DND-41 (cell line): ENCODE data around the gene USP12.

Experiments
- ATAC-seq: fragments of 200-7000 bp; cut with Tn5 transposase; 3 replicates; pipeline ENCODE4 v1.9.1; 2021; ENCODE audit warnings: low read depth; ENCODE audit not compliant: insufficient read depth
- DNase-seq: peaks from one replicate; pipeline ENCODE4 v3.0.0-alpha.2; 2020
- H2AFZ ChIP-seq: 2 replicates; pipeline ENCODE4 v1.6.0; 2012; ENCODE audit warnings: low read depth, low read length
- H3K27ac ChIP-seq: 2 replicates; pipeline ENCODE4 v1.5.1; 2012; ENCODE audit warnings: low read length, inconsistent platforms
- H3K27me3 ChIP-seq: fragments of 200-600 bp; sonication (generic); 2 replicates; pipeline ENCODE4 v1.6.0; 2012; ENCODE audit warnings: low read length, mild to moderate bottlenecking, inconsistent platforms; ENCODE audit not compliant: insufficient read depth, poor library complexity
- H3K36me3 ChIP-seq: 2 replicates; pipeline ENCODE4 v1.5.1; 2012; ENCODE audit warnings: low read length, inconsistent platforms; ENCODE audit not compliant: insufficient read depth
- H3K4me1 ChIP-seq: 2 replicates; pipeline ENCODE4 v1.5.1; 2012; ENCODE audit warnings: mild to moderate bottlenecking, low read length; ENCODE audit not compliant: insufficient read depth
- H3K4me2 ChIP-seq: 2 replicates; pipeline ENCODE4 v1.6.0; 2012; ENCODE audit warnings: mild to moderate bottlenecking, moderate library complexity, low read length, inconsistent platforms; ENCODE audit not compliant: insufficient read depth
- H3K4me3 ChIP-seq, 2 experiments: fragments of 200-600 bp in 1 of 2; shearing (Covaris generic) in 1 of 2; 2 replicates each; pipeline ENCODE4 v1.5.1; 2012 to 2016; ENCODE audit warnings: inconsistent platforms in 2 of 2, low read length in 2 of 2, mild to moderate bottlenecking in 2 of 2, low read depth in 1 of 2, moderate library complexity in 1 of 2
- H3K79me2 ChIP-seq: 2 replicates; pipeline ENCODE4 v1.6.0; 2012; ENCODE audit warnings: low read length, inconsistent platforms; ENCODE audit not compliant: insufficient read depth
- H3K9ac ChIP-seq: 2 replicates; pipeline ENCODE4 v1.6.0; 2012; ENCODE audit warnings: low read depth, mild to moderate bottlenecking, inconsistent platforms, low read length, moderate library complexity
- H3K9me3 ChIP-seq: 2 replicates; pipeline ENCODE4 v1.5.1; 2012; ENCODE audit warnings: low read length, moderate library complexity, mild to moderate bottlenecking, inconsistent platforms; ENCODE audit not compliant: insufficient read depth, severe bottlenecking
- H4K20me1 ChIP-seq: 2 replicates; pipeline ENCODE4 v1.6.0; 2012; ENCODE audit warnings: low read length; ENCODE audit not compliant: insufficient read depth
- CTCF ChIP-seq: IDR thresholded peaks from 2 replicates; pipeline ENCODE4 v1.5.1; 2012; ENCODE audit warnings: borderline replicate concordance, low read length, moderate library complexity, mild to moderate bottlenecking; ENCODE audit not compliant: poor library complexity, severe bottlenecking; ENCODE audit errors: extremely low read depth
- EZH2 ChIP-seq: IDR thresholded peaks from 3 replicates; pipeline ENCODE4 v1.6.1; 2012; ENCODE audit warnings: borderline replicate concordance, low read depth, mild to moderate bottlenecking, moderate library complexity, low read length, inconsistent platforms; ENCODE audit not compliant: severe bottlenecking

USP12 gene

GRCh38 chr13:27081893-27082679 lies 89.5 kb downstream of the USP12 start:
- H3K4me1 ChIP-seq = no peaks in the 10 kb centered on the region

DNA sequence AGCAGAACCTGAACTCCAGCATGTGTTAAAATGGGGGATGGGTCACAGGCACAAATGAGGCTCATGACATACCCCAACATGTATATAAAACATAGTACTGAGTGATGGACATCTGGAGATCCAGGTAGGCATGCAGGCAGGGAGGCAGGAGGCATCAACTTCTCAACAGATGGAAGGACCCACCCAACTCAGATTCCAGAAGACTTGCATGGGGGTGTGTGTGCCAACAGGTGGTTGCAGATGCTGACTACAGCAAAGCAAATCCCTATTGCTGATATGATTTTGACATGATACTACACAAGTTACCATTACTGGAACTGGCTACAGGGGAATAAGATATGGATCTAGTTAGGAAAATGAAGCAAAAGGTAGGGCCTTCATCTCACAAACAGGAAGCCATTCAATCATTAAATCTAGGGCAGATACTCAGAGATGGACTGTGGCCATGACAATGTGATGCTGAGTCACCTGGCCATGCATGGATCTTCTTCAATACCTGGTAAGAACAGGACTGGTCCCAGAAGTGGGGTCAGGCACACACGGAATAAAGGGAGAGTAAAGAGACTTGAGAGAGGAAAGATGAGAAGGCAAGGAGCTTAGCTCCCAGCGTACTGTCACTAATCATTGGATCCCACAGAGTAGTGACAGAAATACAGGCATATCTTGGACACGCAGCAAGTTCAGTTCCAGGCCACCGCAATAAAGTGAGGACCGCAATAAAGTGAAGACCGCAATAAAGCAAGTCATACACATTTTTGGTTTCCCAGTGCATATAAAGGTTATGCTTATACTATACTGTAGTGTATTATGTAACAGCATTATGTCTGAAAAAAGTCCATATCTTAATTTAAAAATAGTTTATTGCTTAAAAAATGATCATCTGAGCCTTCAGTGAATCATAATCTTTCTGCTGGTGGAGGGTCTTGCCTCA lies 91.3 kb downstream of the USP12 start:
- no peaks in the 10 kb centered on the region for H3K9me3 ChIP-seq
- 0 out of 2 replicates have a peak, but pooled peaks cover 2% of the 10 kb centered on the region for H4K20me1 ChIP-seq
- H3K9ac ChIP-seq = no peak overlapping the region
- H3K27ac ChIP-seq = no peak overlapping the region
- DNase-seq (no peak), ATAC-seq (no peak)
- peaks cover 25% of the 10 kb centered on the region; the same call in 1 of the 2 replicates for H3K36me3 ChIP-seq
- H3K4me2 ChIP-seq = no peak overlapping the region
- H3K4me3 ChIP-seq = no peak overlapping the region
- no peak overlapping the region for H2AFZ ChIP-seq
- H3K27me3 ChIP-seq = no peaks in the 10 kb centered on the region
- no peaks in the 10 kb centered on the region for H3K4me1 ChIP-seq
- no peaks in the 10 kb centered on the region for H3K79me2 ChIP-seq
- no peak for TF ChIP-seq EZH2
- no peak for TF ChIP-seq CTCF

More at GRCh38 chr13:27081893-27082679, 89.5 kb downstream of the USP12 start:
- Histone ChIP-seq H3K4me3 (no peak overlapping the region), H3K4me2 (no peak overlapping the region), H3K9me3 (no peaks in the 10 kb centered on the region), H2AFZ (no peak overlapping the region), H3K79me2 (no peaks in the 10 kb centered on the region), H3K27me3 (no peaks in the 10 kb centered on the region), H3K36me3 (peaks cover 35% of the 10 kb centered on the region), H3K9ac (no peak overlapping the region), H3K27ac (no peak overlapping the region), H4K20me1 (0 out of 2 replicates have a peak, but pooled peaks cover 2% of the 10 kb centered on the region)
- no peak for TF ChIP-seq EZH2
- TF ChIP-seq CTCF = no peak
- DNase-seq = no peak
- 0 out of 3 replicates have a peak, but pooled peaks have one; percentile 33 for ATAC-seq

DNA sequence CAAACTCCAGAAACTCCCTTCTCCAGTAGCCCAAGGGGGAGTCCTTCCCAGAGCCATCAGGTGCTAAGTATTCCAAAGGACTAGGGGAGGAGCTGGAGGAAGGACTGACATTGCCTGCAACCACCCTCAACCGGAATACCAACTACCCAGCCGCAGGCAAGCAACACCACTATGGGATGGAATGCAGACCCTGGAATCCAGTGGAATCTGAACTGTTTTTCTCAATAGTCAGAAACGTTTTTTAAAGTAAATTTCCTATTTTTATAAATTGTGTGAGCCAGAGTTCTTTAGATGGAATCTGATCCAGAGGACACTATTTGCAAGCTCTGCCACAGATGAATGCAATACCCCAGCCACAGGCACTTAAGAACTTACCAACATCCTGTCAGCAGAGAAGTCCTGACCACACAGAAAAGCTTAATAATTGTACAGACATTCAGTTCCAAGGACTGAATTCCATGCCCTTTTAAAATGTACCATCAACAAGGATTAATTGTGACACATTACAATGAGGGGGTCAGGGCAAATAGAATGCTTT lies 92.1 kb downstream of the USP12 start:
- no peak overlapping the region for H3K27ac ChIP-seq
- H2AFZ ChIP-seq = no peak overlapping the region
- DNase-seq (no peak), ATAC-seq (peak; percentile 49; the same call in 2 of the 3 replicates)
- TF ChIP-seq CTCF (no peak), EZH2 (no peak)
- H3K4me2 ChIP-seq = no peak overlapping the region
- no peaks in the 10 kb centered on the region for H3K79me2 ChIP-seq
- 0 out of 2 replicates have a peak, but pooled peaks cover 2% of the 10 kb centered on the region for H4K20me1 ChIP-seq
- H3K4me1 ChIP-seq = no peaks in the 10 kb centered on the region
- peaks cover 25% of the 10 kb centered on the region; the same call in 1 of the 2 replicates for H3K36me3 ChIP-seq
- H3K27me3 ChIP-seq = no peaks in the 10 kb centered on the region
- H3K9me3 ChIP-seq = no peaks in the 10 kb centered on the region
- no peak overlapping the region for H3K9ac ChIP-seq
- H3K4me3 ChIP-seq = no peak overlapping the region
